Measurements from ENCODE around the gene SZRD1.
A peak's percentile ranks its signal among the peaks of the same experiment; 100 is the strongest.
"Not testable (repeated sequence)": the region's sequence is repeated elsewhere in the genome, so short reads cannot be mapped to it uniquely, and the experiment has no call there.

The SZRD1 gene

DNA sequence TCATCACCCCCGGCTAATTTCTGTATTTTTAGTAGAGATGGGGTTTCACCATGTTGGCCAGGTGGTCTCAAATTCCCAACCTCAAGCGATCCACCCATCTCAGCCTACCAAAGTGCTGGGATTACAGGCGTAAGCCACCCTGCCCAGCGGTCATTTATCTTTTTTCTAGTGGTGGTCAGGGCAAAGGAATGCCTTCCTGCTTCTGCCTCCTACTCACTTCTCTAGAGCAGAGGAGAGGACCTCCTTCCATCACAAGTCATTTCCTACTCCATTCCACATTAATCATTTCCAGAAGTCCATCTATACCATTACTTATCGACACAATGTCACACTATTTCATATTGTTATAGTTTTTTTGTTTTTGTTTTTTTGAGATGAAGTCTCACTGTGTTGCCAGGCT, 28.1 kb upstream of the SZRD1 start:
- no peak overlapping the region for H3K4me3 ChIP-seq (ENCODE audit: low read depth, low read length)
- no peak for DNase-seq (ENCODE audit: low read depth)
- TF ChIP-seq, protein P1, sequence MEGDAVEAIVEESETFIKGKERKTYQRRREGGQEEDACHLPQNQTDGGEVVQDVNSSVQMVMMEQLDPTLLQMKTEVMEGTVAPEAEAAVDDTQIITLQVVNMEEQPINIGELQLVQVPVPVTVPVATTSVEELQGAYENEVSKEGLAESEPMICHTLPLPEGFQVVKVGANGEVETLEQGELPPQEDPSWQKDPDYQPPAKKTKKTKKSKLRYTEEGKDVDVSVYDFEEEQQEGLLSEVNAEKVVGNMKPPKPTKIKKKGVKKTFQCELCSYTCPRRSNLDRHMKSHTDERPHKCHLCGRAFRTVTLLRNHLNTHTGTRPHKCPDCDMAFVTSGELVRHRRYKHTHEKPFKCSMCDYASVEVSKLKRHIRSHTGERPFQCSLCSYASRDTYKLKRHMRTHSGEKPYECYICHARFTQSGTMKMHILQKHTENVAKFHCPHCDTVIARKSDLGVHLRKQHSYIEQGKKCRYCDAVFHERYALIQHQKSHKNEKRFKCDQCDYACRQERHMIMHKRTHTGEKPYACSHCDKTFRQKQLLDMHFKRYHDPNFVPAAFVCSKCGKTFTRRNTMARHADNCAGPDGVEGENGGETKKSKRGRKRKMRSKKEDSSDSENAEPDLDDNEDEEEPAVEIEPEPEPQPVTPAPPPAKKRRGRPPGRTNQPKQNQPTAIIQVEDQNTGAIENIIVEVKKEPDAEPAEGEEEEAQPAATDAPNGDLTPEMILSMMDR (IDR thresholded peaks at IDR 0.05; ENCODE audit: insufficient read depth, low read depth, low read length, missing control alignments), result no peak

DNA sequence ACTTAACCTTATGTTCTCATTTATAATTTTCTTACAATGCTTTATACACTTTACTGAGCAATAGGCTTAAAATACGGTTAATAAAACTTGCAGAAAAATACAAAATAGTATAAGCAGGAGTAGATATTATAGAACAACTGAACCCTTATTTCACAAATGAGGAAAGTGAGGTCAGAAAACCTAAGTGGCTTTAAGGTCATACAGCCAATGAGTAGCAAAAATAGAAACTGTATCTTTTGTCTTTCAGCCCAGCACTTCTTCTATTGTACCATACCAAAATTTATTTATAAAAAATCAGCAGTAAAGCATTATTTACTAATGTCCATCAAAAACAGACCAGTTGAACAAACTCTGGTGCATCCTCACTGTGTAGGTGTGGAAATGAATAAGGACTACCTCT, 26.4 kb upstream of the SZRD1 start:
- no peak for DNase-seq (ENCODE audit: low read depth)
- no peak overlapping the region for H3K4me3 ChIP-seq (ENCODE audit: low read depth, low read length)
- TF ChIP-seq, protein P1 (IDR thresholded peaks at IDR 0.05; ENCODE audit: insufficient read depth, low read depth, low read length, missing control alignments), result no peak

DNA sequence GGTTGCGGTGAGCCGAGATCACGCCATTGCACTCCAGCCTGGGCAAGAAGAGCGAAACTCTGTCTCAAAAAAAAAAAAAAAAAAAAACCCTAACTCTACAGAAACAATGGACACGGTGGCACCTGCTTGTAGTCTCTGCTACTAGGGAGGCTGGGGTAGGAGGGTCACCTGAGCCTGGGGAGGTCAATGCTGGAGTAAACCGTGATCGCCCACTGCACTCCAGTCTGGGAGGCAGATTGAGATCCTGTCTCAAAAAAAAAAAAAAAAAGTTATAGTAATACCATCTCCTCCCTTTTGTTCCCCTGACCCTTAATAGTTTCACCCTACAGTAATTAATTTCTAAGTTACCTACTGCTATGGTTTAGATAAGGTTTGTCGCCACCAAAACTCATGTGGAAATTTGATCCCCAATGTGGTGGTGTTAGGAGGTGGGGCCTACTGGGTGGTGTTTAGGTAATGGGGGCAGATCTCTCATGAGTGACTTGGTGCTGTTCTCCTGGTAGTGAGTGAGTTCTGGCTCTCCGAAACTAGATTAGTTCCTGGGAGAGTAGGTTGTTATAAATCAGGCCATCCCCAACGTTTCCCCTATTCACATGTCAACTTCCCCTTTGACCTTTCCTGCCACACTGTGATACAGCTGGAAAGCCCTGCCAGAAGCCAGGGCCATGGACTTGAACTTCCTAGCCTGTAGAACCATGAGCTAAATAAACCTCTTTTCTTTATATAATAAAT, 24.5 kb upstream of the SZRD1 start:
- H3K4me3 ChIP-seq (ENCODE audit: low read depth, low read length), result no peak overlapping the region
- TF ChIP-seq, protein P1 (IDR thresholded peaks at IDR 0.05; ENCODE audit: insufficient read depth, low read depth, low read length, missing control alignments), result no peak
- DNase-seq (ENCODE audit: low read depth), result no peak

DNA sequence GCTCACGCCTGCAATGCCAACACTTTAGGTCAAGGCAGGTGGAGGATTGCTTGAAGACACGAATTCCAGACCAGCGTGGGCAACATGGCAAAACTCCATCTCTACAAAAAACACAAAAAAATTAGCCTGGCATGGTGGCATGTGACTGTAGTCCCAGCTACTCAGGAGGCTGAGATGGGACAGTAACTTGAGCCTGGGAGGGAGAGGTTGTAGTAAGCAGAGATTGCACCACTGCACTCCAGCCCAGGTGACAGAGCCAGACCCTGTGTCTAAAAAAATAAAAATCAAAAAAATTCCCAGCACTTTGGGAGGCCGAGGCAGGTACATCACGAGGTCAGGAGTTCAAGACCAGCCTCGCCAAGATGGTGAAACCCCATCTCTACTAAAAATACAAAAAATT, 23.8 kb upstream of the SZRD1 start:
- DNase-seq (ENCODE audit: low read depth); H3K4me3 ChIP-seq (ENCODE audit: low read depth, low read length): not testable (repeated sequence)

DNA sequence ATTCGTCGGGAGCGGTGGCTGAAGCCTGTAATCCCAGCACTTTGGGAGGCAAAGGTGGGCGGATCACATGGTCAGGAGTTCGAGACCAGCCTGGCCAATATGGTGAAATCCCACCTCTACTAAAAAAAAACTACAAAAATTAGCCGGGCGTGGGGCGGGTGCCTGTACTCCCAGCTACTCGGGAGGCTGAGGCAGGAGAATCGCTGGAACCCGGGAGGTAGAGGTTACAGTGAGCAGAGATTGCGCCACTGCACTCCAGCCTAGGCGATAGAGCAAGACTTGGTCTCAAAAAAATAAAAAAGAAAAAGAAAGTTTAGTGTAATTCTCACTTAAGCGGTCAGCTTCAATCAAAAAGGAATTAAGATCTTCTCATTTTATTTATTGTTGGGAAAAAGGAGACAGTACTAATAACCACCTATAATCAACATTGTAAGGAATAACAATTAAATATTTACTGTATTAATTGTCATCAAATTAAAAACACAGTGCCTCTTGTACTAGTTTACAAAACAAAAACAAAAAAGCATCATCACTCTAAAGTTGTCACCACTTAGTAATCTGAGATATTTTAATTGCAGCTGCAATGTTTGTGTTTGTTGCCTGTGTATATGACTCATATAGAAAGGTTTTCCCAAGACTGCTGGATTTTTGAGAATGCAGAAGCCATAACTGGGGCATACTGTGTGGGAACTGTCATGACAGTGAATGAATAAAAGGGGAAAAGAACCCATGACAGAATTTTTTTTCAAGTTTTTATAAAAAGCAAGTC, 18.4 kb upstream of the SZRD1 start:
- no peak for DNase-seq (ENCODE audit: low read depth)
- TF ChIP-seq, protein P1 (IDR thresholded peaks at IDR 0.05; ENCODE audit: insufficient read depth, low read depth, low read length, missing control alignments), result no peak
- H3K4me3 ChIP-seq (ENCODE audit: low read depth, low read length), result no peak overlapping the region

DNA sequence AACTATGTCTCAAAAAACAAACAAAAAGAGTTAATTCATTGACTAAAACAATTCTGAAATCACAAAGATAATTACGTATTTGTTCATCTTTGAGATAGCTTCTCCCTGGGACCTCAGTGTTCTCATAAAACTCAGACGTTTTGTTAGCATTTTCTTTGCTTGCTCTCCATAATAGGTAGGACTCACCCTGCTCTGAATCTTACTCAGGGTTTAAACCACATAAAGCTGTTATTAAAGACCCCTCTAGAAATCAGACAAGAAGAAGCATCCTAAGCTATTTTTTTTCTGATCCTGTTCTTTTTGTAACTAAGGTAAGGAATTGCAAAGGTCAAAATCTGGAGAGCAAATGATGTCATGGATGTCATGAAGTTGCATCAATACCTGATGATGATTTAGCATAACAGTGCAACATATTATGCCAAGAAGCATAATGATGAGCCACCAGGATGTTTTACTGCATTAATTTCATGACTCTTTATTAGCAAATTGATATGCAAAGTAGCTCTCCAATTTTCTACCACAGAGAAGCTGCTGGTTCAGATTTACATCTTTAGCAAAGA, 17.1 kb upstream of the SZRD1 start:
- TF ChIP-seq, protein P1 (IDR thresholded peaks at IDR 0.05; ENCODE audit: insufficient read depth, low read depth, low read length, missing control alignments), result no peak
- DNase-seq (ENCODE audit: low read depth), result no peak
- H3K4me3 ChIP-seq (ENCODE audit: low read depth, low read length), result no peak overlapping the region

DNA sequence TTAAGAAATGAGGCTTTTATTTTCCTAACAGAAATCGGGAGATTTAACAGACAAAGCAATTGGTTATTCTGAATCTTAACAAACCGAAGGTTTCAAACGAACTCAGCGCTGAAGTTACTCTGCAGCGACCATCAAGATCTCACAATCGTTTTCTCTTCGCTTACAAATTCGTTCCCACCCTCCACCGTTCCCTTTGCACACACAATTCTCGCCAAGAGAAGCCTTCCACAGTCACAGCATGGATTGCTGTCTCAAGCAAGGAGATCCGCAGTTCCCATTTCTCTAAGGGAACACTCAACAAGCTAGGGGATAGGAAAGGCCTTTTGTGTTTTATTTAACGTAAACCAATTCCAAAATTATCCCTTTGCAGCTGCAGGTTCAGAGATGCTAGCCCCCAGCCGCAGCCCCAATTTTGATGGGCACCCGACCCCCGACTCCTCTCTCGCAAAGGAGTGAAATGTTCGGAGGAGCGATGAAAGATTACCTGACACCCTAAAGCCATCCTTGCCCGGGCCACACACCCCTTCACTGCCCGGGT, 15.5 kb upstream of the SZRD1 start:
- TF ChIP-seq, protein P1 (IDR thresholded peaks at IDR 0.05; ENCODE audit: insufficient read depth, low read depth, low read length, missing control alignments), result no peak

More for the DNA sequence above, 15.5 kb upstream of the SZRD1 start:
- H3K4me3 ChIP-seq (ENCODE audit: low read depth, low read length), result peak overlapping the region; percentile 87
- DNase-seq (ENCODE audit: low read depth), result no peak
